HG03571 (cell line): ENCODE measurements around the gene VAV1.
A peak's percentile ranks its signal among the peaks of the same experiment; 100 is the strongest.
"Not testable (repeated sequence)": the region's sequence is repeated elsewhere in the genome, so short reads cannot be mapped to it uniquely, and the experiment has no call there.

Source experiments
- ATAC-seq: cut with Tn5 transposase; IDR thresholded peaks from one replicate; pipeline ENCODE4 v1.9.1; 2021; ENCODE audit not compliant: unreplicated experiment

VAV1 gene

DNA sequence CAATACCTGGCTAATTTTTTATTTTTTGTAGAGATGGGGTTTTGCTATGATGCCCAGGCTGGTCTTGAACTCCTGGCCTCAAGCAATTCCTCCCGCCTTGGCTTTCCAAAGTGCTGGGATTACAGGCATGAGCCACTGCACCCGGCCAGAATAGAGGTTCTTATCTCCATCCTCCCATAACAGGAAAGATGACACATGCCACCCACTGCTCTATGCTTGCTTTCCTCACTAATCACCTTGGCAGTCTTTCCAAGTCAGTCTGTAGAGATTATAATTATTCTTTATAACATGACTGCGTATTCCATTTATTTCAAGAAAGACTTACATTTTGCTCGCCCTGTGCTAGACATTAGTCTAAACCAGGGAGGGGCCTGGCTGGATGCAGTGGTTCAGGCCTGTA, 6.7 kb downstream of the VAV1 start:
- ATAC-seq, result no peak

DNA sequence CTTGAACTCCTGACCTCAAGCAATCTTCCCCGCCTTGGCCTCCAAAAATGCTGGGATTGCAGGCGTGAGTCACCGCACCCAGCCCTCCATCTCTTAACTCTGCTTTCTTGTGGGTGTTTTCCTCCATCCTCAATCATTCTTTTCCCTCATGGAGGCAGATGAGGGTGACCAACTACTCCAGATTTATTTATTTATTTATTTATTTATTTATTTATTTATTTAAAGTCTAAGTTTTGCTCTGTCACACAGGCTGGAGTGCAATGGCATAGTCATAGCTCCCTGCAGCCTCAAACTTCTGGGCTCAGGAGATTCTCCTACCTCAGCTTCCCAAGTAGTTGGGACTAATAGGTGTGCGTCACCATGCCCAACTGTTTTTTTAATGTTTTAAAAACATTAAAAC, 14.9 kb downstream of the VAV1 start:
- ATAC-seq, result no peak

DNA sequence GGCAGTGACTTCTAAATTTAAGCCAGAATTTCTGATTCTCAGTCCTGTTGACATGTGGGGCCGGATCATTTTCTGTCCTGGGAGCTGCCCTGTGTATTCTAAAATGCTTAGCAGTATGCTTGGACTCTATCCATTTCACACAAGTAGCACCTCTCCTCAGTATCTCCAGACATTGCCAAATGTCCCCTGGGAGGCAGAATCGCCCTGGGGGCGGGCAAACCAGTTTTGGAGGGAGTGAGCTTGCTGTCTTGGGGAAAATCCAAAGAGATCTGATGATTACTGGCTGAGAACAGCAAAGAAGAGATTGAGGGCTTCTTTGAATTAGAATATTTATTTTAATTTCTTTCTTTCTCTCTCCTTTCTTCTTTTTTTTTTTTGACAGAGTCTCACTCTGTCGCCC, 16.4 kb downstream of the VAV1 start:
- no peak for ATAC-seq

DNA sequence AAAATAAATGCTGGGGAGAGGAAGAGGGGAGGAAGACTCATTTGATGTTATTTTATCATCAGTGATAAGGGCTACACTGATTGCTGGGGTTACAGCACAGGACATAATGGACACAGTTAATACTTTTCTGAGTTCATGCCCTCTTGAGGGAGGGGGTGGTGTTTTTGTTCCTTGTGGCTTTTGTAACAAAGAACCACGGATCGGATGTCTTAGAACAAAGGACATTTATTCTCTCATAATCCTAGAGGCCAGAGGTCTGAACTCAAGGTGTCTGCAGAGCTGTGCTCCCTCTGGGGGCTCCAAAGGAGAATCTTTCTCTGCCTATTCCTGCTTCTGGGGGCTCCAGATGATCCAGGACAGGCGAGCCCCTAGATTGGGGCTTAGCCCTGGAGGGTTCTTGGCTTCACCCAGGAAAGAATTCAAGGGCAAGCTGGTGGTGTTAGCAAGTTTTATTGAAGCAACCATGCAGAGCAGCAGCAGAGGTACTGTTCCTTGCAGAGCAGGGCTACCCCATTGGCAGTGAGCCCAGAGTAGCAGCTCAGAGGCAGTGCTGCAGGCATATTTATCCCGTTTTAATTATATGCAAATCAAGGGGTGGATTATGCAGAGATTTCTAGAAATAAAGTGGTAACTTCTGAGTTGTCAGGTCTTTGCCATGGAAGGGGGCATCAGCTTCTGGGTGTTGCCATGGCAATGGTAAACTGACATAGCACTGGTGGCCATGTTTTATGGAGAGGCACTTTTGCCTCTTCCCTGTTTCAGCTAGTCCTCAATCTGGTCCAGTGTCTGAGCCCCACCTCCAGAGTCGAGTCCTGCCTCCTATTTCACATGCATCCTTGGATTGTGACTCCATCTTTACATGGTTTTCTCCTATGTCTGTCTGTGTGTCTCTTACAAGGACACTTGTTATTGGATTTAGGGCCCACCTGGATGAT, 18.0 kb downstream of the VAV1 start:
- ATAC-seq, result no peak

DNA sequence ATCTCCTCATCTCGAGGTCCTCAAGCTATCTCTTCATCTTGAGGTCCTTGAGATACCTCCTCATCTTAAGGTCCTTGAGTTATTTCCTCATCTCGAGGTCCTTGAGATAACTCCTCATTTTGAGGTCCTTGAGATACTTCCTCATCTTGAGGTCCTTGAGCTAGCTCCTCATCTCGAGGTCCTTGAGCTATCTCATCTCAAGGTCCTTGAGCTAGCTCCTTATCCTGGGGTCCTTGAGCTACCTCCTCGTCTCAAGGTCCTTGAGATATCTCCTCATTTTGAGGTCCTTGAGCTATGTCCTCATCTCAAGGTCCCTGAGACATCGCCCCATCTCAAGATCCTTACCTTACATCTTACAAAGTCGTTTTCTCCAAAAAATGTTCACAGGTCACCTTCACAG, 18.7 kb downstream of the VAV1 start:
- ATAC-seq, result no peak

DNA sequence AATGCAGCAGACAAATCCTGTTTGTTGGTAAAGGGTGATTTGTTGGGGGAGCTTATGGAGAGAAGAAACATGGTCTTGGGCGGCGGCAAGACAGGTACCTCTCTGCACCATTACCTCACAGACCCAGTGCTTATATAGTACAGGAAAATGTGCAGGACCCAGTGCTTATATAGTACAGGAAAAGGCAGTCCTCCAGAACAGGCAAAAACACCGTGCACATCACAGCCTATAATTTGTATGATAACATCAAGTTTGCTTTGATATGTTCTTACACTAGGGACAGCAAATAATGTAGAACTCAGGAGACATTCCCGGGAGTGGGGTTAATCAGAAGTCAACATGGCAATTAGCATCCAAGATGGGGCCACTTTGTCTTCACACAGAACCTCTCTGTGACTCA, 20.9 kb downstream of the VAV1 start:
- no peak for ATAC-seq

DNA sequence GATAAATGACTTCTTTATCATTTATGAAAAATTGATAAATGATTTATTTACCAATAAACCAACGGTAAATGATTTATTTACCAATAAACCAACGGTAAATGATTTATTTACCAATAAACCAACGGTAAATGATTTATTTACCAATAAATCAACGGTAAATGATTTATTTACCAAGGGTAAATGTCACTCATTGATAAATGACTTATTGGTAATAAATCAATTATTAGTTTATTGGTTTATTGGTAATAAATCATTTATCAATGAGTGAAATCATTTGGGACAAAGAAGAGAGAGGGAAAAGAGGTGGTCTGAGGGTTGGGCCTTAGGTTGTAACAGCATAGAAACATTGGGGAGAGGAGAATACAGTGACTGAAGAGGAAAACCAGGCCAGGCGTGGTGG, 21.5 kb downstream of the VAV1 start:
- no peak for ATAC-seq

DNA sequence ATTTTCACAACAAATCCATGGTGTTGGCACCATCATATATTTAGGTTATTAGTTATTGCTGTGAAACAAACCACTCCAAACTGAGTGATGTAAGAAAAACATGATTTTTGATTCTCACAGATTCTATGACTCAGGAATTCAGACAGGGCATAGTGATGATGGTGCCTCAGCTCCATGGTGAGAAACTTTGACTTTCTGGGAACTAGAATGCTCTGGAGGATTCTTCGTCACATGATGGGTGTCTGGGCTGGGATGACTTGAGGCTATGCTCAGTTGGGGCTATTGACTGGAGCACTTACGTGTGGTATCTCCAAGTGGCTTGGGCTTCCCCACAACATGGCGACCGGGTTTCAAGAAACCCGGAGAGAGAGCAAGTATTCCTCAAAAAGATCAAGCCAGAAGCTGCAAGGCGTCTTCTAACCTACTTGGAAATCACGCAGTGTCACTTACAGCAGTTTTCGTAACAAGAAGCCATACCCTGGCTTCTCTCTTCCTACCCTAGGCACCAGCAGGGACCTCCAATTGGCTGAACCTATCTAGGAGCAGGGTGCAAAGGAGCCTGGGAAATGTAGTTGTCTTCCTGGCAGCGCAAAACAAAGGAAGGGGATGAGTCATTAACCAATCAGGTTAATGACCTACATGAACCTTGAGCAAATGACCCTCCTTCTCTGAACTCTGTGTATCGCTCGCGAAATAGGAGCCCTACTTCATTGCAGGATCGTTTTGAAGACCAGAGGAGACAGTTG, 22.4 kb downstream of the VAV1 start:
- ATAC-seq, result no peak

DNA sequence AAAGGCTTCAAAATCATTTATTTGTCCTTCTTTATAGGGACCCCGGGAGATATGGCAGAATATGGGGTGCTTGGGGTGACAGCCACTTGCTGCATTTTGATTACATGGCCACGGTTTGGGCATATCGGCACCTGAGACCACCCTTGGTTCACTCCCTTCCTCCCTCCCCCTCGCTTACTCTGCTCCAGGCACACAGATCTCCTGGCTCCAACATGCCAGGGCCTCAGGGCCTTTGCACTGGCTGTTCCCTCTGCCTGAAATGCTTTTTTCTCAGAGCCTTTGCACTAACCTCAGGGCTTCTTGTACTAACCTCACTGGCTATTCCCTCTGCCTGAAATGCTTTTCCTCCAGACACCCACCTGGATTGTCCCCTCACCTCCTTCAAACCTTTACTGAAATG, 23.8 kb downstream of the VAV1 start:
- ATAC-seq, result no peak

DNA sequence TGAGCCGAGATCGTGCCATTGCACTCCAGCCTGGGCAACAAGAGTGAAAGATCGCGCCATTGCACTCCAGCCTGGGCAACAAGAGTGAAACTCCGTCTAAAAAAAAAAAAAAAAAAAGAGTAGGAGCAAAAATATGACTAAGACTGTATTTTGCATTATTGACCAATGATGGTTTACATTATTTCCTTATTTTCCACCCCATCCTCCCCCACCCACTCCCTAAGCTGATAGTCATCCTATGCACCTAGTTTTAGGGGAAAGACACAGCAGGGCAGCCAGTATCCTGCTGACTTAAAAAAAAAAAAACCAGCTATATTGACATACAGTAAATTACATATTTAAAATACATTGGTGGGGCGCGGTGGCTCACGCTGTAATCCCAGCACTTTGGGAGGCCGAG, 25.1 kb downstream of the VAV1 start:
- ATAC-seq, result no peak

DNA sequence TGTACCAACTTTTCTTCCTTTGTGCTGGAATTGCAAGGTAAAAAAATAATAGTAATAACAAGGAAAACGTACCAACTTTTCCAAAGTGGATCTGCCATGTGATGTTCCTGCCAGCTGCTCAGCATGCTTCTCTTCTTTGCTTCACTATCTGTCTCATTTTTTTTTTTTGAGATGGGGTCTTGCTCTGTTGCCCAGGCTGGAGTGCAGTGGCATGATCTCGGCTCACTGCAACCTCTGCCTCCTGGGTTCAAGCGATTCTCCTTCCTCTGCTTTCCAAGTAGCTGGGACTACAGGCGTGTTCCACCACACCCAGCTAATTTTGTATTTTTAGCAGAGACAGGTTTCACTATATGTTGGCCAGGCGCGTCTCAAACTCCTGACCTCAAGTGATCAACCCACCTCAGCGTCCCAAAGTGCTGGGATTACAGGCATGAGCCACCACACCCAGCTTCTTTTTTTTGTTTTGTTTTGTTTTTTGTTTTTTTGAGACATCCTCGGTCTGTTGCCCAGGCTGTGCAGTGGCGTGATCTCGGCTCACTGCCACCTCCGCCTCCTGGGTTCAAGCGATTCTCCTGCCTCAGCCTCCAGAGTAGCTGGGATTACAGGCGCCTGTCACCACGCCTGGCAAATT, 27.8 kb downstream of the VAV1 start:
- ATAC-seq, result not testable (repeated sequence)

DNA sequence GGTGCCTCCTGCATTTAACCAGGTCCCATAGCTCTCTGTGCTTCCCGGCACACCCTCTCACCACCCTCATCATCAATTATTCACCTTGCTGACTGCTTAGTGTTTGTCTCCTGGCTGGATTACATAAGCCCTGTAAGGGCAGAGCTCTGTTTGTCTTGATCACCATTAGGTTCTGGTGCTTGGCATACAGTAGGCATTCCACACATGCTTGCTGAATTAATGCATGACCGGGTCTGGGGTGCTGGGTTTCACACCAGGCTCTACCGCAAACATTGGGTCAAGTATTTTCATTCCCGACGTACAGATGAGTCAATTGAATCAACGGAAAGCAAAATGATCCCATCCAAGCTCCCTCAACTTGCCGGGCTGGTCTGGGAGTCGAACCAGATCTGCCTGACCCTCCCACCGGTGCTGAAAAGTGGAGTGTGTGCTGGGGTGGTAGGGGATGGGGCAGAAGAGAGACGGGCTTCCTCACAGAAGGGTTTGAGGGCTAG, 28.5 kb downstream of the VAV1 start:
- no peak for ATAC-seq

DNA sequence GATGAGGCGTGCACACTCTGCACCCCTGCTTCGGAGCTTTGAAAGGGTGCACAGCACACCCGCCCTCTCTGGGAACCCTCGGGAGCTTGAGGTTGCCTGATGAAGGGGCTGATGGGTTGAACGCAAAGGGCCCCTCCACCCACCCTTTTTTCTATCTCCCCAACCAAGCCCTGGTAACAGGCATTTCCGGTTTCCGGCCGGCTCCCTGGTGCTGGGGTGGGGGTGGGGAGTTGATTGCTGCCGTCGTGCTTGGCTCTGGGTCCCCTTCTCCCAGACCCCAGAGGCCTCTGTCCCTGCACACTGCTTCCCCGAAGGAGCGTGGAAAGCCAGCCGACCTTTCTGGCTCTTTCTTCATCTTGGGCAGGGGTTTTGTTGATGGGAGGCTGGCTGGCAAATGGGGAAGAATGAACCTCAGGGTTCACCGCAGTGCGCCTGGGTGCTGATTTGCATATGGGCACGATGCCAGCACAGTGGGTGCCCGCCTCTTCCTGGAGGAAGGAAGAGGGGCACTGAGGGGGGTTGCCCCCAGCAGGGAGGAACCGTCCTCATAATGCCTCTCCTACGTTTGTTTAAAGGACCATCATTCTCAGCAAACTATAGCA, 29.1 kb downstream of the VAV1 start:
- ATAC-seq, result peak; percentile 38

DNA sequence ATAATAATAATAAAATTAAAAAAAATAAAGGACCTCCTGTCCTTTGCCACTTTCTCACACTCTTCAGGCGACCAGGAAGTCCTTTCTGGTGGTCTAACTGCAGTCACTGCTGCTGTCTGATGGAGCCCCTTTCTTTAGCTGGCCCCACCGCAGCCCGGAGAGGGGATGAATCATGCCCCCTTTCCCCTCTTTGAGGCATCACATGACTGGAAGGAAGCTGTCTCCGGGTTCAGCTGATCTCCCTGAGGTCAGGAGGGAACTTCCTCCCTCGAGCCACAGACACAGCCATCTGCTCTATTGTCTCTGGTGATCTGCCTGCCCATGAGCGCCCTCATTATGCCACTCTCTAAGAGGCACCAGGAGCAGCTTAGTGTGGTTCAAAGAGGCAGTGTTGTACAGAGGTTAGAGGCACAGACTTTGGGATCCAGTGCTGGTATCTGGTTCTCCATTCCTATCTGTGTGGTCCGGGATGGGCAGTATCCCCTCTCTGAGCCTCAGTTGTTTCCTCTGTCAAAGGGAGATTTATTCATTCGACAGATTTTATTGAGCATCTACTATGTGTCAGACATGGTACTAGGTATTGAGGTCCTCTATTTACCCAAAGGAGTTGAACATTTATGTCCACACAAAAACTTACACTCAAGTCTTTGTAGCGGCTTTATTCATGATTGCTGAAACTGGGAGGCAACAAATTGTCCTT, 30.0 kb downstream of the VAV1 start:
- no peak for ATAC-seq

DNA sequence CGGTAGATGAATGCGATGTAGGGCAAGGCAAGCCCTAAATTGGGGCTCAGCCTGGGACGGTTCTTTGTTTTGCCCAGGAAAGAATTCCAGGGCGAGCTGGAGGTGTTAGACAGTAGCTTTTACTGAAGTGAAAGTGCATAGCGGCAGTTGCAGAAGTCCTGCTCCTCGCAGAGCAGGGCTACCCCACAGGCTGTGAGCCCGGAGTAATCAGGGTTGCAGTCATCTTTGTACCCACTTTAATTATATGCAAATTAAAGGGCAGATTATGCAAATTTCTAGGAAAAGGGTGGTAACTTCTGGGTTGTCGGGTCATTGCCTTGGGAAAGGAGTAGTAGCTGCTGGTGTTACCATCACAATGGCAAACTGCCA, 30.5 kb downstream of the VAV1 start:
- no peak for ATAC-seq

DNA sequence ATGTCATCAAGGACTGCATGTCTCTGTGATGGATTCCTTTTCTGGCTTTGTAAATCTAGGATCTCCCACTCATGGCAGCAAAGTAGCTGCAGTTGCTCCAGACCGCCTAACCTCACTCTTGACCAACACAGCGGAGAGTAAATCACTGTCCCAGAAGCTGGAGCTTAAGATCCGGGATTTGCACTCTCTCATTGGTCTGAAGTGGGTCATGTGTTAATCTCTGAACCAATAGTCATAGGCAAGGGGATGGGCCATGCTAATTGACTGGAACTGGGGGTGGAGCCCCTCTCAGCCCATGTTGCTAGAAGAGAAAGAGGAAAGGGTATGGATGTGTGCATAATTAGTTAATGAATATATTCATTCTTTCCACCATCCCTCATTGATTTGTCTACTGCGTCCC, 34.0 kb downstream of the VAV1 start:
- no peak for ATAC-seq

DNA sequence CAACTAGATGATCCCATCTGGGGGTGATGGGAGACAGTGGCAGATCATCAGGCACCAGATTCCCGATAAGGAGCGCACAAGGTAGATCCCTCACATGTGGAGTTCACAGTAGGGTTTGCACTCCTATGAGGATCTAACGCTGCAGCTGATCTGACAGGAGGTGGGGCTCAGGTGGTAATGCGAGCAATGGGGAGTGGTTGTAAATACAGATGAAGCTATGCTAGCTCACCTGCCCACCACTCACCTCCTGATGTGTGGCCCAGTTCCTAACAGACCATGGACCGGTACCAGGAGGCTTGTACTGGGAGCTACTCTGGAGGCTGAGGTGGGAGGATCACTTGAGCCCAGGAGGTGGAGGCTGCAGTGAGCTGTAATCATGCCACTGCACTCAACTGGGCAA, 34.8 kb downstream of the VAV1 start:
- ATAC-seq, result no peak

DNA sequence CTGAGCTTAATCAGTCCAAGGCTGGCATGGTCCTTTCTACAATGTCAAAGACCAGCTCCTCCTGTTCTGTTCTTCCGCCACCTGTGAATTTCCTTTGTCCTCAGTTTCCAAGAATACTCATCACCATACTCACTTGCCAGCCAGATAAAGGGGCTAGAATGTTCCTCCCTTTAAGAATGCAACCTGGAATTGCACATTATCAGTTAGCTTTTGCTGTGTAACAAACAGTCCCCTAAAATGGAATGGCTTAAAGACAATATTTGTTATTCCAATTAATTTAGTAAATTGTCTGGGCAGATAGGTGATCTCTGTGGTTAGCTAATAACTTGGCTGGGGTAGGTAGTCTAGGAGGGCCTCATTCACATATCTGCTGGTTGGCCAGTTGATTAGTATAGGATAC, 36.0 kb downstream of the VAV1 start:
- no peak for ATAC-seq

DNA sequence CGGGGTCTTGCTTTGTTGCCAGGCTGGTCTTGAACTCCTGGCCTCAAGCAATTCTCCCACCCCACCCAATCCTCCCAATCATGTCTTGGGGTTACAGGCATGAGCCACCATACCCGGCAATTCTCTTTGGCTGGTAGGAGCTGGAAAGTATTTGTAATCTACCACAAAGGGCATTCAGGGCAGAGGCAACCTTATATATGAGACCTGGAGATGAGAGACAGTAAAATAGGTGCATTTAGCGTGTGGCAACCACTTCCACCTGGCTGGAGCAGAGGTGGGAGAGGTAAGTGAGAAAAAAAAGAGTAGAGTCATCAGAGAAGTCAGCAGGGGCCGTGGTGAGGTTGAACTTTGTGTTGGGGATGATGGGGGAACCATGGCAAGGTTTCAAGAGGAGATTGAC, 36.8 kb downstream of the VAV1 start:
- no peak for ATAC-seq

DNA sequence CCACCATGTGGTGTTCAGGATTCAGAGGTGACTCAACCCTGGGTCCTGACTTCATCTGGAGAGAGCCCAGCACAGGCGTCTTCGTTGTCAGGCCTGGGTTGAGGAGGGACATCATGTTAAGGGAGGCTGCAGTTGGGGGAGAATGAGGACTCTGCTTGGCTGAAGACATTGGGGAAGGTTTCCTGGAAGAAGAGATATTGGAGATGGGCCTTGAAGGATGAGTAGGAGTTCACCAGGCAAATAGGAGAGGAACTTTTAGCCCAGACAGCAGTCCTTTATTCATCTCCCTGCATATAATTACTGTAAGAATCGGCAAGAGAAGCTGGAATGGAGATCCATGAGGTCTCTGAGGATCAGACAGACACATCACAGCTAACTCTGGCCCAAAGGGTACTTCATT, 38.9 kb downstream of the VAV1 start:
- no peak for ATAC-seq

DNA sequence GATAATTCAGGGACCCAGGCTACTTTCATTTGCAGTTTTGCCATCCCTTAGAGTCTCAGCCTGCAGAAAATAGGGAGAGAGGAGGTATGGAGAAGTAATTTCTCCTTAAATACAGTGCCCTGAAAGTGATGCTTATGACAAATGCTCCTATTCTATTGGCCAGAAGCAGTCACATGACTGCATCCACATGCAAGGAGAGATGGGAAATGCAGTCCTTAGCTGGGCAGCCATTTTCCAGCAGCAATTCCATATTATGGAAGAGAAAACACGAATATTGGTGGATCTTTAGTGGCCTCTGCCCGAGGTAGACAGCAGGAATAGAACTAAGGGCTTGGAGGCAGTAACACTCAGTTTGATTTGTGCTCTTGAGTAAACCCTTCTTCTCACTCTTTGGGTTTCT, 39.4 kb downstream of the VAV1 start:
- ATAC-seq, result no peak
